Measurements from ENCODE around the gene MRPS23. TPM values are rescaled to one million over a fixed set of nuclear protein-coding genes. Genes with fewer than 3 reads are reported as not detected.

Gene MRPS23
- polyA plus RNA-seq, 2 of the 4 experiments (the other 2 are of a cell fraction): 110 to 153 TPM

DNA sequence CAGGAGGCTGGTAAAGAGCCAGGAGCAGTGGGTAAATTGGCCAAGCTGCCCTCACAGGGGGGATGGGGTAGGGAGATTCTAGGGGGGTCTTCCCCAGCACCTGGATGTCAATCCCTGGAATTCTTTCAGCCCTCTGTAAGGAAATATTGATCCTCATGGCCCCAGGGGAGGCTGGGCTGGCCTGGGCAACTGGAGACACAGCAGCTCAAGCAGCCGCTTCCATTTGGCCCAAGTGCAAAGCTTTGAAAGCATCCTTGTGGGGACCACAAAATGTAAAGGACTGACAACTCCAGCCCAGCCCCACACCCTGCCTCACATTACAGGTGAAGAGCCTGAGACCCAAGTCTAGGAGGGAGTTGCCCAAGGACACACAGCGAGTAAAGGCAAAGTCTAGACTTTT, 39.4 kb upstream of the MRPS23 start:
- Histone ChIP-seq H3K4me3 (no peak overlapping the region), H3K27ac (peak overlapping the region; percentile 92 to 96), H3K4me1 (peaks cover 61% of the 10 kb centered on the region), H3K4me2 (peak overlapping the region; percentile 64), H3K9me3 (no peaks in the 10 kb centered on the region)
- ChIA-PET POLR2A (interaction anchor here (1.9 kb wide), 1 partner anchor 10 kb away, joined by 8 read pairs; no protein-coding TSS in a partner anchor), CTCF (interaction anchor here (0.7 to 48.7 kb wide), 7 partner anchors 13 to 112 kb away, joined by 3 to 1377 read pairs (median 70); partner anchors contain the start of genes CUEDC1, MRPS23, SRSF1 and VEZF1)
- FAIRE-seq: no peak
- no peak for ATAC-seq
- DNase-seq (ENCODE audit: low read depth in 1 of 2, low spot score in 1 of 2): no peak
- no peak for TF ChIP-seq NFE2L2 (conservative IDR thresholded peaks at IDR 0.05; ENCODE audit: low read length)
- no peak for TF ChIP-seq EHMT2 (IDR thresholded peaks at IDR 0.05; ENCODE audit: low read depth)
- TF ChIP-seq EP300 (IDR thresholded peaks at IDR 0.05): no peak
- TF ChIP-seq ZSCAN20 (CRISPR knock-in tag; IDR thresholded peaks at IDR 0.05): no peak
- TF ChIP-seq BHLHE40 (IDR thresholded peaks at IDR 0.05; ENCODE audit: low read depth, low read length): no peak
- TF ChIP-seq JUNB (IDR thresholded peaks at IDR 0.05): no peak
- no peak for TF ChIP-seq TP53 (CRISPR knock-in tag; IDR thresholded peaks at IDR 0.05)
- 97% methylated on average over 2 of the region's 2 CpGs for WGBS (ENCODE audit: missing lambda C conversion rate)

DNA sequence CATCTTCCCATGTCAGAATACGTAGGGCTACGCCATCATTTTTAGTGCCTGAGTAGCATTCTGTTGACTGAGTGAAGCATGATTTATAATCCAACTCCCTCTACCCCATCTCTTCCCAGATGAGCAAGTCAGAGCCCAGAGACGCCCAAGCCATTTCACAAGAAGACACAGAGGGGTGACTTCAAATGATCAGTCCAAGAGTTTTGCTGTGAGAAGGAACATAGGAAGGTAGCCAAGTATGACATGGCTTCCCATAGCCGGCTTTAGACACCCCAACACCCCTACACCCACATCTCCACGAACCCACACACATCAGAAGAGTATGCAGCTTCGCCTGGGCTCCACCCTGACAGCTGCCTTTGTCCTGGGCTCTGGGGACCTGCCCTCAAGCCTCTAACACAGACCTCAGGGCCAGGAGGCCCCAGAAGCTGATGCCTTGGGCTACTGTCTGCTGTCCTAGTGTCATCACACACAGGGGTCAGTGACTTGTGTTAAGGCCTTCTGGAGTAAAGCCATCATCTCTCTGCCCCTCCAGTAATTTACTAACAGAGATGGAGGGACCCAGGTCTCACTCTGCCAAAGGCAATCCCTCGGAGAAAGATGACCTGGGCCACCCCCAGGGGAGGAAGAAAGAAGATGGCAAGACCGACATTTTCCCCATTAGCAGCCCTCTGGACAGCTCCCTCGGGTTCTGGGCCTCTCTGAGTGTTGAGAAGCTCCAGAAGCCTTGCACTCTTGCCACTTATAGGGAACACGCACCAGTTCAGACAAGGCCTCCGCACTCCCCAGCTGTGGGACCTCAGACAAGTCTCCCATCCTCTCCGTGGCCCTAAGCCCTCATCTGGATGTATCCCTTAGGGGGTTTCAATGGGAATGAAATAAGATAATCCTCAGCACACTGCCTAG, 38.7 kb upstream of the MRPS23 start:
- ATAC-seq (no peak), DNase-seq (ENCODE audit: low read depth in 1 of 2, low spot score in 1 of 2) (no peak), FAIRE-seq (no peak)
- peak overlapping the region; percentile 92 to 96 for H3K27ac ChIP-seq
- peak overlapping the region; percentile 64; the same call in 1 of the 3 replicates for H3K4me2 ChIP-seq
- 92% methylated on average over 12 of the region's 12 CpGs for WGBS (ENCODE audit: missing lambda C conversion rate)
- H3K9me3 ChIP-seq: no peaks in the 10 kb centered on the region
- ChIA-PET POLR2A (interaction anchor here (0.5 to 0.9 kb wide), 3 partner anchors 11 to 194 kb away, joined by 3 to 4 read pairs (median 3); no protein-coding TSS in a partner anchor), CTCF (interaction anchor here (0.6 to 48.7 kb wide), 9 partner anchors 6 to 112 kb away, joined by 3 to 1377 read pairs (median 70); partner anchors contain the start of genes CUEDC1, MRPS23, SRSF1 and VEZF1)
- H3K4me1 ChIP-seq: peaks cover 54% of the 10 kb centered on the region
- TF ChIP-seq RNF2 (IDR thresholded peaks at IDR 0.05; ENCODE audit: borderline replicate concordance, low read depth) (no peak), GATA3 (IDR thresholded peaks at IDR 0.05; ENCODE audit: borderline replicate concordance) (no peak), FOXS1 (CRISPR knock-in tag; IDR thresholded peaks at IDR 0.05) (no peak), RAD21 (conservative IDR thresholded peaks at IDR 0.05 in 1 of 2, IDR thresholded peaks at IDR 0.05 in 1 of 2) (no peak), EHF (CRISPR knock-in tag; IDR thresholded peaks at IDR 0.05) (no peak), ESRRA (IDR thresholded peaks at IDR 0.05; ENCODE audit: borderline replicate concordance, low read length) (no peak), BHLHE40 (IDR thresholded peaks at IDR 0.05; ENCODE audit: low read depth, low read length) (no peak), JUN (IDR thresholded peaks at IDR 0.05) (no peak), POLR2AphosphoS2 (conservative IDR thresholded peaks at IDR 0.05; ENCODE audit: low read length) (no peak)
- TF ChIP-seq, protein P1, sequence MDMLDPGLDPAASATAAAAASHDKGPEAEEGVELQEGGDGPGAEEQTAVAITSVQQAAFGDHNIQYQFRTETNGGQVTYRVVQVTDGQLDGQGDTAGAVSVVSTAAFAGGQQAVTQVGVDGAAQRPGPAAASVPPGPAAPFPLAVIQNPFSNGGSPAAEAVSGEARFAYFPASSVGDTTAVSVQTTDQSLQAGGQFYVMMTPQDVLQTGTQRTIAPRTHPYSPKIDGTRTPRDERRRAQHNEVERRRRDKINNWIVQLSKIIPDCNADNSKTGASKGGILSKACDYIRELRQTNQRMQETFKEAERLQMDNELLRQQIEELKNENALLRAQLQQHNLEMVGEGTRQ (IDR thresholded peaks at IDR 0.05): no peak
- TF ChIP-seq, protein P2, sequence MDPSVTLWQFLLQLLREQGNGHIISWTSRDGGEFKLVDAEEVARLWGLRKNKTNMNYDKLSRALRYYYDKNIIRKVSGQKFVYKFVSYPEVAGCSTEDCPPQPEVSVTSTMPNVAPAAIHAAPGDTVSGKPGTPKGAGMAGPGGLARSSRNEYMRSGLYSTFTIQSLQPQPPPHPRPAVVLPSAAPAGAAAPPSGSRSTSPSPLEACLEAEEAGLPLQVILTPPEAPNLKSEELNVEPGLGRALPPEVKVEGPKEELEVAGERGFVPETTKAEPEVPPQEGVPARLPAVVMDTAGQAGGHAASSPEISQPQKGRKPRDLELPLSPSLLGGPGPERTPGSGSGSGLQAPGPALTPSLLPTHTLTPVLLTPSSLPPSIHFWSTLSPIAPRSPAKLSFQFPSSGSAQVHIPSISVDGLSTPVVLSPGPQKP (IDR thresholded peaks at IDR 0.05; ENCODE audit: low read depth, low read length): no peak
- H3K4me3 ChIP-seq: no peak overlapping the region

DNA sequence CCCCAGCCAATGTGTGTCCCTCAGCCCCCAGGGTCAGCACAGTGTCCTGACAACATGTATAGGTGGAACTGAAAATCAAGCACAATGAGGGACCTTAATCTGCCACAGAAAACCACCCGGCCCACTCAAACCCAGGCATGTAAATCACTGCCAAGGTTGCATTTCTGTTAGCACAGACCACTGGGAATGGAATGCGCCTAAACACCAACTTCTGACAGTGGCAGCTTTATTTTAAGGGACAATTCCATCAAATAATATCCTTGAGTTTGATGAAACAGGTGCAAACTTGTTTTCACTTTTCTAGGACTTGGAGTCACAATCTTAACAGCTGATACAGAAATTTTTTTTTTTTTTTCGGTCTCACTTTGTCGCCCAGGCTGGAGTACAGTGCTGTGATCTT, 37.3 kb upstream of the MRPS23 start:
- no peak for DNase-seq (ENCODE audit: low read depth in 1 of 2, low spot score in 1 of 2)
- Histone ChIP-seq H3K4me2 (no peak overlapping the region), H3K4me3 (no peak overlapping the region), H3K4me1 (peaks cover 54% of the 10 kb centered on the region), H3K9me3 (no peaks in the 10 kb centered on the region), H3K27ac (peak overlapping the region; percentile 19 to 92; a peak in 4 of 6 replicates)
- ChIA-PET POLR2A (interaction anchor here (0.6 to 1.0 kb wide), 2 partner anchors 8 to 99 kb away, joined by 3 to 4 read pairs; no protein-coding TSS in a partner anchor), CTCF (interaction anchor here (0.6 to 48.7 kb wide), 7 partner anchors 8 to 235 kb away, joined by 3 to 1377 read pairs (median 4); partner anchors contain the start of genes CUEDC1, MRPS23, SRSF1 and VEZF1)
- ATAC-seq: no peak
- FAIRE-seq: no peak
- TF ChIP-seq ZSCAN20 (CRISPR knock-in tag; IDR thresholded peaks at IDR 0.05) (no peak), TFCP2L1 (CRISPR knock-in tag; IDR thresholded peaks at IDR 0.05) (no peak)
- WGBS (ENCODE audit: missing lambda C conversion rate): 97% methylated on average over 4 of the region's 4 CpGs

Measured in A549 (cell line).